ENCODE data around the gene FITM1. TPM values are rescaled to one million over a fixed set of nuclear protein-coding genes. Genes with fewer than 3 reads are reported as not detected.
A peak's percentile ranks its signal among the peaks of the same experiment; 100 is the strongest.

FITM1 gene
- total RNA-seq, 1 experiment from 2014 or later = 0.72 TPM

DNA sequence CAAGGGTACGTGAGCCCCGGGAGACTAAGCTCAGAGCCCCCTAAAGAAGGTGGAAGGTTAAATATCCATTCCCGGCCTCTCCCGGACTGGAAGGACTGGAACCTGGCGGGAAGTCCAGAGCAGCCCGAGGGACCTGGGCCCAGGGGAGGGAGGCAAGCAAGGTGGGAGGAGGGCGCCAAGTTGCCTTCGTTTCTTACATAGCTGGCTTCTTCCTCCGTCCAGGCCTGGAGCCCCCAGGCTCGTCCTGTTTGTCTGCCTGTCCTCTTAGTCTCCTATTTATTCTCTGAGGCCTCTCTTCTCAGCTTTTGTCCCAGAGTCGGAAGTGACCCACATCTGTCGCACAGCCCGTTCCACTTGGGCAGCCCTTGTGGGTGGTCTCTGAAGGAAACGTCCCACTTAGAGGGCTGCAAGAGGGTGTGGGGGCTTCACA, 35.6 kb upstream of the FITM1 start:
- Histone ChIP-seq H3K56ac (ENCODE audit: insufficient read length, low read depth, low read length) (no peak overlapping the region), H3K9ac (ENCODE audit: extremely low read depth, insufficient read length, low read length) (peak overlapping the region; percentile 89), H3K27ac (ENCODE audit: insufficient read length, low read depth, low read length) (no peak overlapping the region), H3K27me3 (ENCODE audit: insufficient read depth, low read length) (no peaks in the 10 kb centered on the region), H3K23me2 (ENCODE audit: insufficient read length, low read depth, low read length, poor library complexity, severe bottlenecking) (peaks cover 6% of the 10 kb centered on the region), H3K9me3 (ENCODE audit: control insufficient read depth, low read depth, low read length) (no peaks in the 10 kb centered on the region), H4K5ac (ENCODE audit: insufficient read length, low read depth, low read length) (no peak overlapping the region), H2BK120ac (ENCODE audit: low read depth, low read length, poor library complexity, severe bottlenecking) (no peak overlapping the region), H2AFZ (ENCODE audit: low read length) (no peak overlapping the region), H2BK5ac (ENCODE audit: insufficient read length, low read length) (no peak overlapping the region), H3K14ac (ENCODE audit: insufficient read depth, low read length) (peak overlapping the region; percentile 84; the same call in 1 of the 2 replicates), H3K79me1 (ENCODE audit: insufficient read depth, low read depth, low read length, poor library complexity, severe bottlenecking) (no peaks in the 10 kb centered on the region), H4K8ac (replicated peaks; ENCODE audit: insufficient read length, low read depth, low read length) (no peak overlapping the region), H3K23ac (ENCODE audit: insufficient read length, low read depth, low read length) (no peak overlapping the region), H2BK12ac (ENCODE audit: insufficient read length, low read depth, low read length) (no peak overlapping the region), H4K91ac (ENCODE audit: insufficient read length, low read depth, low read length) (peak overlapping the region; percentile 39), H2BK15ac (ENCODE audit: low read depth, low read length) (no peak overlapping the region), H2AK5ac (ENCODE audit: insufficient read length, low read length) (no peak overlapping the region), H3K4ac (ENCODE audit: low read depth, low read length) (no peak overlapping the region), H3K18ac (ENCODE audit: insufficient read length, low read depth, low read length) (peak overlapping the region; percentile 89), H3T11ph (ENCODE audit: low read length) (no peak overlapping the region), H4K20me1 (ENCODE audit: control insufficient read depth, insufficient read depth, insufficient read length) (no peaks in the 10 kb centered on the region), H3K4me1 (ENCODE audit: insufficient read depth, low read length) (no peaks in the 10 kb centered on the region; the same call in 1 of the 2 replicates), H3K79me2 (ENCODE audit: insufficient read depth, low read length) (no peaks in the 10 kb centered on the region; the same call in 1 of the 2 replicates), H2BK20ac (ENCODE audit: low read depth, low read length, poor library complexity, severe bottlenecking) (no peak overlapping the region), H3K4me2 (ENCODE audit: insufficient read depth, insufficient read length, low read length) (peak overlapping the region; percentile 85)
- WGBS (ENCODE audit: extremely low coverage, insufficient read length, low lambda C conversion rate) = no CpG with 5 or more reads among the region's 14 CpGs
- Mint-ChIP-seq H3K4me1 (peaks cover 21 to 37% of the 10 kb centered on the region in 2 experiments), H3K9me3 (peaks cover 0 to 2% of the 10 kb centered on the region in 2 experiments; a peak in 3 of 5 replicates), H3K4me3 (peak overlapping the region; percentile 90 to 93), H3K27ac (peak overlapping the region; percentile 95 to 98 (median 97)), H3K27me3 (ENCODE audit: low read depth) (peaks cover 4% of the 10 kb centered on the region), H3K36me3 (ENCODE audit: insufficient read depth in 1 of 3, low read depth in 3 of 3) (peaks cover 26 to 41% (median 30%) of the 10 kb centered on the region in 3 experiments; a peak in 6 of 7 replicates)
- TF ChIP-seq CTCF (conservative IDR thresholded peaks at IDR 0.05) = no peak
- no peak for DNase-seq

All from H9 (cell line).